CD4-positive, alpha-beta memory T cell (primary cell): ENCODE measurements around the gene GAPDHS. TPM values are rescaled to one million over a fixed set of nuclear protein-coding genes. Genes with fewer than 3 reads are reported as not detected.

Source experiments
- CTCF ChIA-PET: fragments of 350-600 bp; sonication (Branson Sonifier 250); formaldehyde crosslinking; loops from one replicate; lab custom pipeline; 2021; ENCODE audit warnings: inconsistent platforms; ENCODE audit not compliant: partially characterized antibody; lab: Charles Lee
- POLR2A ChIA-PET: fragments of 350-600 bp; sonication (Branson Sonifier 250); formaldehyde crosslinking; loops from one replicate; lab custom pipeline; 2021; ENCODE audit not compliant: partially characterized antibody; lab: Charles Lee
- DNase-seq, 5 donors: peaks; one replicate each; pipeline versions ENCODE4 v3.0.0 to v3.0.0-alpha.2; 2020 to 2022; ENCODE audit warnings: mixed read lengths in 1 of 5
- H3K27ac ChIP-seq: one replicate; pipeline ENCODE4 v1.7.0; 2013; ENCODE audit warnings: low read depth, low read length
- H3K27me3 ChIP-seq: 2 replicates; pipeline ENCODE4 v1.7.0; 2013; ENCODE audit warnings: mild to moderate bottlenecking, low read length, moderate library complexity; ENCODE audit not compliant: insufficient read depth
- H3K36me3 ChIP-seq: 2 replicates; pipeline ENCODE4 v1.7.0; 2013; ENCODE audit warnings: mild to moderate bottlenecking, low read length, moderate library complexity; ENCODE audit not compliant: insufficient read depth
- H3K4me1 ChIP-seq: 2 replicates; pipeline ENCODE4 v1.7.0; 2013; ENCODE audit warnings: mild to moderate bottlenecking, low read length, moderate library complexity; ENCODE audit not compliant: insufficient read depth
- H3K4me3 ChIP-seq, 2 donors: one replicate each; pipeline ENCODE4 v1.7.0; 2013; ENCODE audit warnings: low read length in 2 of 2, mild to moderate bottlenecking in 1 of 2
- H3K9me3 ChIP-seq, 2 donors: one replicate each; pipeline ENCODE4 v1.7.0; 2013; ENCODE audit warnings: low read length in 2 of 2, control low read depth in 1 of 2; ENCODE audit not compliant: control insufficient read depth in 1 of 2
- H3K27ac Mint-ChIP-seq, 7 donors: one replicate each; pipeline ENCODE4 v1.8.0; 2020 to 2021; ENCODE audit warnings: mixed read lengths in 7 of 7, mild to moderate bottlenecking in 6 of 7, inconsistent platforms in 3 of 7, moderate library complexity in 3 of 7
- H3K27me3 Mint-ChIP-seq, 2 donors: one replicate each; pipeline ENCODE4 v1.8.0; 2020 to 2021; ENCODE audit warnings: mixed read lengths in 2 of 2
- H3K36me3 Mint-ChIP-seq, 2 donors: one replicate each; pipeline ENCODE4 v1.8.0; 2020 to 2021; ENCODE audit warnings: mixed read lengths in 2 of 2, inconsistent platforms in 1 of 2, mild to moderate bottlenecking in 1 of 2
- H3K4me1 Mint-ChIP-seq, 4 donors: one replicate each; pipeline ENCODE4 v1.8.0; 2020 to 2021; ENCODE audit warnings: mixed read lengths in 4 of 4, mild to moderate bottlenecking in 1 of 4
- H3K4me3 Mint-ChIP-seq, 8 donors: one replicate each; pipeline ENCODE4 v1.8.0; 2020 to 2021; ENCODE audit warnings: mixed read lengths in 8 of 8, mild to moderate bottlenecking in 7 of 8, moderate library complexity in 6 of 8, inconsistent platforms in 3 of 8
- H3K9me3 Mint-ChIP-seq, 8 donors: one replicate each; pipeline ENCODE4 v1.8.0; 2020 to 2021; ENCODE audit warnings: mixed read lengths in 8 of 8, mild to moderate bottlenecking in 5 of 8, inconsistent platforms in 3 of 8, moderate library complexity in 1 of 8
- intact Hi-C: fragments of 100-400 bp; cut with micrococcal nuclease; formaldehyde crosslinking; loops from one replicate; pipeline ENCODE4 v1.15.1; 2023
- polyA plus RNA-seq, 2 donors: library from polyadenylated mRNA; unstranded; fragments of 300-500 nt; fragmentation: Illumina TruSeq; gene quantifications; one replicate each; pipeline ENCODE4 v1.2.3, GENCODE V29; 2021
- total RNA-seq, 2 experiments: library from RNA; stranded (reverse); gene quantifications; one replicate each; pipeline ENCODE4 v1.2.3, GENCODE V29; 2021

Gene GAPDHS
- total and polyA plus RNA-seq, 4 experiments from 2014 or later: not detected

DNA sequence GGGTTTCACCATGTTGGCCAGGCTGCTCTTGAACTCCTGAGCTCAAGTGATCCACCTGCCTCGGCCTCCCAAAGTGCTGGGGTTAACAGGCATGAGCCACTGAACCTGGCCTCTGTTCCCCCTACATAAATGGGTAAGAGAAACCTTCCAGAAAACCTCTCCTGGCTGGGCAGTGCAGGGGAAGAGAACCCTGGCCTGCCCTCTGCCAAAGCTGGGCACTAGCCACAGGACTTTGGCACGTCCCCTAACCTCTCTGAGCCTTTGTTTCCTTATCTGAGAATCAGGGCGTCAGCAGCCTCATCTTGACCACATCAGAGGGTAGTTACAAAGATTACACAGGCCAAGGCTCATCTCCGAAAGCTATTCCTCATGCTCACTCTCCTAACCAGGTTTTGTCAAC is 7.4 kb upstream of the GAPDHS start:
- intact Hi-C loops: no loop called here
- peak overlapping the region in 1 of 7 donors; percentile 22 for H3K27ac Mint-ChIP-seq
- no peak for DNase-seq

DNA sequence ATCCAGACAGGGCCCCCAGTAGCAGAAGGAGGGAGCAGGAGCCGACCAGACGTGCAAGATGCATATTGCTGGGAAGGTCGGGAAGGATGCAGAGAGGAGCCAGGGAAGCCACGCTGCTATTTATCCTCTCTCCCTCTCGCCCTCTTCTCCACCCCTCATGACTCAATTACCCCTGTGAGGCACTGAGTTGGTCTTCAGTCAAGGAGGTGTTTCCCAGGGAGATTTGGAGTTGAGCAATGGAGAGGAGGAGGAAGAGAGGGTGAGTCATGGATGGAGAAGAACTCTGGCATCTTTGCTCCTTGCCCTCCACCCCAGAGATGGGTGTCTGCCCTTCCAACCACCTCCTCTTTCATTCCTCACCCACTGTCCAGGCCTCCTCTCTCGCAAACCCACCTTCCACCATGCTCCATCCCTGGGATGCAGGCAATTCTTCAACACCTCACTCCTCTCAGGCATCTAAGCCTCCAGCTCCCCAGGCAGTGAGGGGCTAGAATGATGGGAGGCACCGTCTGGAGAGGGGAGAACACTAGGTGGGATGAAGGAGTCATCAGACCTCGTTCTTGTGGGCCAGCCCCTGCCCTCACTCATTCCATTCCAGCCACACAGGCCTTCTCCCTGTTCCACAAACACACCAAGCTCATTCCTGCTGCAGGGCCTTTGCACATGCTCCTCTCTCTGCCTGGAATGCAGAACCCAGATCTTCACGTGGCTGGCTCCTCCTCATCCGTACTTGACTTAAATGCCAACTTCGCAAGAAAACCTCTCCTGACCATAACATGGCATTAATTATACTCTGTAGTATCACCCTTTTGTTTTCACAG is 4.8 kb upstream of the GAPDHS start, which contains the start of gene SBSN:
Gene SBSN, minus strand, starts transcription at position 94 of the 821 bp plus-strand sequence. Its CDS starts 30 bp downstream, at position 64.
- Histone ChIP-seq H3K9me3 (no peaks in the 10 kb centered on the region), H3K27ac (no peak within 1 kb of the TSS), H3K4me1 (peaks cover 3% of the 10 kb centered on the region), H3K36me3 (no peaks in the 10 kb centered on the region), H3K4me3 (no peak within 1 kb of the TSS), H3K27me3 (no peaks in the 10 kb centered on the region)
- Mint-ChIP-seq H3K27ac (no peak within 1 kb of the TSS), H3K36me3 (no peaks in the 10 kb centered on the region), H3K27me3 (peaks cover 29 to 36% of the 10 kb centered on the region in 2 donors), H3K4me3 (no peak within 1 kb of the TSS), H3K9me3 (no peaks in the 10 kb centered on the region), H3K4me1 (peaks cover 3 to 8% (median 5%) of the 10 kb centered on the region in 4 donors)
- CTCF ChIA-PET: interaction anchor here (1.0 kb wide), 1 partner anchor 18 kb away, joined by 3 read pairs; no protein-coding TSS in a partner anchor
- DNase-seq: no peak
- POLR2A ChIA-PET: no interaction called here
- intact Hi-C loops: no loop called here

More for the DNA sequence above, 7.4 kb upstream of the GAPDHS start:
- no peaks in the 10 kb centered on the region for H3K27me3 ChIP-seq
- H3K36me3 ChIP-seq: no peaks in the 10 kb centered on the region
- H3K27ac ChIP-seq: no peak overlapping the region
- ChIA-PET POLR2A (interaction anchor here (0.7 kb wide), 1 partner anchor 16 kb away, joined by 3 read pairs; no protein-coding TSS in a partner anchor), CTCF (no interaction called here)
- no peaks in the 10 kb centered on the region for H3K4me1 ChIP-seq
- no peak overlapping the region for H3K4me3 ChIP-seq
- H3K4me1 Mint-ChIP-seq: no peaks in the 10 kb centered on the region
- H3K36me3 Mint-ChIP-seq: no peaks in the 10 kb centered on the region
- H3K27me3 Mint-ChIP-seq: peaks cover 22 to 29% of the 10 kb centered on the region in 2 donors
- no peaks in the 10 kb centered on the region for H3K9me3 ChIP-seq
- no peak overlapping the region for H3K4me3 Mint-ChIP-seq
- no peaks in the 10 kb centered on the region for H3K9me3 Mint-ChIP-seq

DNA sequence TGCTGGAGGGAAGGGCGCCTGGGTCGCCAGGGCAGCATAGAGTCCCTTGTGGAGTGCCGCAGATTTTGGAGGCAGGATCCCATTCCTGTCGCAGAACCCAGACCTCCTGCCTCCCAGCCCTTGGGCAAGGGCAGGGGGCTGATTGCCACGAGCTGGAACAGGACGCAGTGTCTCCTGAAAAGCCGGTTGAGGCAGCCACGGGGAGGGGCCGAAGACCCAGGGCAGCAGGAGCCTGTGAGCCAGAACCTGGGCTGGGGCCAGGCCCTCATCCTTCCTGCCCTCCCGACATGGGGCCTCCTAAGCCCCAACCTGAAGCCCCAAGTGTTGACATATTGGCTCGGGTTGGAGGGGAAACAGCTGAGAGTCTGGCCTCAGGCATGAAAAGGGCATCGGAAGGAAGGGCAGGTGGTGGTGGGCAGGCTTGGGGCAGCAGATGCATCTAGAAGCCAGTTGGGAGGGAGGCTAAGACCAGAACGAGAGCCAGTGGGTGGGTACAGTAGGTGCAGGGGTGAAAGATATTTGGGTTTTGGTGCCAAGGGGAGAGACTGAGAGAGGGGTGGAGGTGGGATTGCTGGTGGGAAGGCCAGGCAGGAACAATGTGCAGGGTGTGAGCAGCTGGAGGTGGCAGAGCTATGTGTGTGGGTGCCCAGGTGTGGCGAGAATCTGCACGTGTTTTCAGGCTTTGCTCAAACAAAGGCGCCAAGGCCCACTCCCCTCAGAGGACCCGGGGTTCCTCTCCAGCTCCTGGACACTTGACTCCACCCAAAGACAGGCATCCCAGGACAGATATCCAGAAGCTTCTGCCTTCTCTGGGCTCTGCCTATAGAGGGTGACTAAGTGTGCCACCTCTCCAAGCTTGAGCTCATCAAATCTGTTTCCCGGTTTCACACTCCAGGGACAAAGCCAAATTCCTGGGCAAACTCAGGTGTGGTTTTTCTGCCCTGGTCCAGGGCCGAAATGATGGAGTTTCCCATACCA is 3.7 kb upstream of the GAPDHS start:
- Mint-ChIP-seq H3K4me1 (peaks cover 7 to 17% (median 12%) of the 10 kb centered on the region in 4 donors), H3K27me3 (peaks cover 31 to 39% of the 10 kb centered on the region in 2 donors), H3K4me3 (no peak overlapping the region), H3K27ac (no peak overlapping the region), H3K36me3 (no peaks in the 10 kb centered on the region), H3K9me3 (no peaks in the 10 kb centered on the region)
- DNase-seq: no peak
- peaks cover 13% of the 10 kb centered on the region for H3K4me1 ChIP-seq
- H3K27me3 ChIP-seq: no peaks in the 10 kb centered on the region
- H3K27ac ChIP-seq: no peak overlapping the region
- no peaks in the 10 kb centered on the region for H3K9me3 ChIP-seq
- intact Hi-C loops: no loop called here
- no peak overlapping the region for H3K4me3 ChIP-seq
- no peaks in the 10 kb centered on the region for H3K36me3 ChIP-seq
- ChIA-PET POLR2A (no interaction called here), CTCF (interaction anchor here (1.0 to 2.6 kb wide), 2 partner anchors 19 kb away, joined by 3 to 7 read pairs; no protein-coding TSS in a partner anchor)

DNA sequence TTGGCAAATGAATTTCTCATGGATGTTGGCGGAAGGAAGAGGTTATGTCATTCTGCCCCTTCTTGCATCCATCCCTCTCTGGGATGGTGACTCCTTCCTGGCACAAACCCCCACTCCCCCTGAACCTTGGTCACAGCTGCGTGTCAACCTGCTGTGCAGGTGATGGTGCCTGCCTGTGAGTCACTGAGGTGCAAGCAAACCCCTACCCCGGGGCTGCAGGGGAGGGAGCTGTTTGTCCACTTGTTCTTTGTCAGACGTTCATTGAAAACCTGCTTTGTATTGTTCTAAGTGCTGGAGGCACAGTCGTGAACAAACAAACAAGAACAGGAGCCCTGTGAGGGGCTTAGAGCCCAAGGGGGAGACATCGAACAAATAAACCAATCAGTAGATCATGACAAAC is 2.0 kb upstream of the GAPDHS start:
- ChIA-PET CTCF (interaction anchor here (1.2 to 2.6 kb wide), 2 partner anchors 17 to 19 kb away, joined by 3 to 7 read pairs; no protein-coding TSS in a partner anchor), POLR2A (no interaction called here)
- no peak for DNase-seq
- Histone ChIP-seq H3K27ac (no peak overlapping the region), H3K4me3 (no peak overlapping the region), H3K27me3 (no peaks in the 10 kb centered on the region), H3K36me3 (no peaks in the 10 kb centered on the region), H3K4me1 (peaks cover 13% of the 10 kb centered on the region), H3K9me3 (no peaks in the 10 kb centered on the region)
- H3K27ac Mint-ChIP-seq: no peak overlapping the region
- H3K4me3 Mint-ChIP-seq: no peak overlapping the region
- intact Hi-C loops: no loop called here
- H3K27me3 Mint-ChIP-seq: peaks cover 35 to 40% of the 10 kb centered on the region in 2 donors
- no peaks in the 10 kb centered on the region for H3K36me3 Mint-ChIP-seq
- no peaks in the 10 kb centered on the region for H3K9me3 Mint-ChIP-seq
- peaks cover 7 to 17% (median 12%) of the 10 kb centered on the region in 4 donors for H3K4me1 Mint-ChIP-seq

DNA sequence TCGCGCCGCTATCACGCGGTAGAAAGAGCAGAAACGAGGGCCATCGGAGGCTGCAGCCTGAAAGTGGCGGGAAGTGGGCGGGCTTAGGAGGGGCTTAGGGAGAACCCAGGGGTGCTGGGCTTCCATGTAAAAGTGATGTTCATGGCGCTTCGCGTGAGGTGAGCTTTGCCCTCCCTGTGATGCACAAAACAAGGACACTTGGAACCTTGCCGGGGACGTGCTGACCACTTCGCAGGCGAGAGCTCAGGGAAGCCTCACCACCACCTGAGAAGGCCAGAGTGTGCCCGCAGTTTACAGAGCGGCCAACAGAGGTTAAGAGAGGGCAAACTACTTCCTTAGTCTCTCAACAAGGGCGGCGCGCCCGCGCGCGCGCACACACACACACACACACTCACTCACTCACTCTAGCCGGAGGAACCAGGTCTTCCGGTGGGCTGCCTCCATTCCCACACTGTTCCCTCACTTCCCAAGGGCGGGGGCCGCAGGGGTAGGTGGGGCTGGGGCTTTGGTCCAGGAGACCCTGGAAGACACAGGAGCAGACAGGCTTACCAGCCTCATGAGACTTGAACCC is 651 bp downstream of the GAPDHS start:
- peak overlapping the region in 2 of 7 donors; percentile 33 to 60 for H3K27ac Mint-ChIP-seq
- CTCF ChIA-PET: interaction anchor here (0.8 to 1.2 kb wide), 2 partner anchors 15 to 24 kb away, joined by 3 read pairs; no protein-coding TSS in a partner anchor
- intact Hi-C loops: no loop called here
- Histone ChIP-seq H3K36me3 (no peaks in the 10 kb centered on the region), H3K9me3 (no peaks in the 10 kb centered on the region), H3K4me1 (peaks cover 13% of the 10 kb centered on the region), H3K4me3 (peak overlapping the region in 1 of 2 donors; percentile 19), H3K27ac (no peak overlapping the region), H3K27me3 (no peaks in the 10 kb centered on the region)
- H3K4me1 Mint-ChIP-seq: peaks cover 7 to 17% (median 12%) of the 10 kb centered on the region in 4 donors
- peaks cover 0 to 3% (median 0%) of the 10 kb centered on the region in 8 donors for H3K9me3 Mint-ChIP-seq
- POLR2A ChIA-PET: no interaction called here
- peak overlapping the region; percentile 55 to 86 (median 76) for H3K4me3 Mint-ChIP-seq
- peaks cover 20 to 28% of the 10 kb centered on the region in 2 donors for H3K27me3 Mint-ChIP-seq
- peak; percentile 19 to 63 (median 30) for DNase-seq
- H3K36me3 Mint-ChIP-seq: no peaks in the 10 kb centered on the region

DNA sequence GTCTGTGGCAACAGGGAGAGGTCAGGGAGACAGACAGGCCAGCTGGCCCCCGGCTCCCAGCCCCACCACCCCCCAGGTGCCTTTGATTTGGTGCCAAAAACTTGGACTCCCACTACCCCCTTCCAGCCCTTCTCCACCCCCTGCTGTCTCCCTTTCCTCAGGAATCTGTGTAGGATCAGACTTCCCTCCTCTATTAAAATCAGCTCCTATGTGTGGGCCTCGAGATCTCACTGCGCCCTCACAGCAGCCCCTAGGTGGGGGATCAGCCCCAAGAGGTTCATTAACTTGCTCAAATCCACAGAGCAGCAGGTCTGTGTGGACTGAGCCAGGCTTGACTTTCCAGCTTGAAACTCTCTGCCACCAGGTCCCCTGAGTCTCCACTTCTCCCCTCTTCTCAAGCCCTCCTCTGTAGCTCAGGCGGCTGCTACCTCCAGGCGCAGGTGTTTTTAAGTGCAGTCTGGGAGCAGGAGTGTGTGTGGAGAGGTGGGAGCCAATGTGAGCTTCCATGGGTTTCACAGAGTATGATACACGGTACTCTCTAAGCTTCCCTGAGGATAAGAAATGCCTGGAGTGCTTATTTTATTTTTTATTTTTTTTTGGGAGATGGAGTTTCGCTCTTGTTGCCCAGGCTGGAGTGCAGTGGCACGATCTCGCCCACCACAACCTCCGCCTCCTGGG is 1.7 kb downstream of the GAPDHS start:
- peaks cover 7 to 17% (median 12%) of the 10 kb centered on the region in 4 donors for H3K4me1 Mint-ChIP-seq
- no peak overlapping the region for H3K4me3 Mint-ChIP-seq
- peaks cover 0 to 3% (median 0%) of the 10 kb centered on the region in 8 donors for H3K9me3 Mint-ChIP-seq
- CTCF ChIA-PET: interaction anchor here (3.2 kb wide), 1 partner anchor 14 kb away, joined by 13 read pairs; no protein-coding TSS in a partner anchor
- intact Hi-C loops: no loop called here
- DNase-seq: no peak
- H3K27ac ChIP-seq: no peak overlapping the region
- H3K9me3 ChIP-seq: no peaks in the 10 kb centered on the region
- H3K27me3 ChIP-seq: no peaks in the 10 kb centered on the region
- H3K36me3 Mint-ChIP-seq: no peaks in the 10 kb centered on the region
- H3K4me3 ChIP-seq: no peak overlapping the region
- peaks cover 13% of the 10 kb centered on the region for H3K4me1 ChIP-seq
- H3K36me3 ChIP-seq: no peaks in the 10 kb centered on the region
- POLR2A ChIA-PET: interaction anchor here (0.7 kb wide), 1 partner anchor 10 kb away, joined by 3 read pairs; no protein-coding TSS in a partner anchor
- peak overlapping the region in 1 of 7 donors; percentile 35 for H3K27ac Mint-ChIP-seq
- peaks cover 17 to 19% of the 10 kb centered on the region in 2 donors for H3K27me3 Mint-ChIP-seq
